Femur (tissue), 1 donor: Measurements from ENCODE around the gene ZFYVE28.

Source experiments
- DNase-seq: peaks from one replicate; pipeline ENCODE4 v3.0.0-alpha.2; 2017

Gene ZFYVE28

DNA sequence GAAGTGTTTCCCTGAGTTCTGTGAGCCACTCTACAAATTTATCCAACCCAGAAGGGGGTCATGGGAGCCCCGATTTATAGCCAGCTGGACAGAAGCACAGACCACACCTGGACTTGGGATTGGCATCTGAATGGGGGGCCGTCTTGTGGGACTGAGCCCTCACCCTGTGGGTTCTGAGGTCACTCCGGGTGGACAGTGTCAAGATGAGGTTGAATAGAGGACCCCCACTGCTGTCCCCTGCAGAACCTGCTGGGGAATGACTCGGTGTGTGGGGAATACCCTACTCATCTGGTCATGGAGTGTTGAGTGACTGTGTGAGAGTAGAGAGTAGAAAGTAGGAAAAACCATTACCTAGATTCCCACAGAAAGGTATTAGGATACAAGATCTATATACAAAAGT lies 67.5 kb downstream of the ZFYVE28 start:
- DNase-seq, result no peak

DNA sequence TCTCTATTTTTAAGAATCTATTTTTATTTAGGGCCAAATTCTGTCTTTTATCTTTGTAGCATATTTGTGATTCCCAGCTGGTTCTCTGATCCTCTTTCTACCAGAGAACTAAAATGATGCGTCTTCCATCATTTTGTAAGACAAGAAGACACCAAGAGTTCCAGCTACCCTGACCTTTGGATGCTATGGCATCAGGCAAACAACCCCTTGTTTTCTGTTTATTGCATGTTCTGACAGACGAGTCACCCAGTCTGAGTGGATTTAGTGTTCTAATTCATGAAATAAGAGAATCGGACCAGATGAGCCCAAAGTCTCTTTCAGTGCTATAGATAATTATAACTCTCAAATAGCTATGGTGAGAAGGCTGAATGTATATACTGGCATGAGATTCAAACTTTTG lies 69.7 kb downstream of the ZFYVE28 start:
- DNase-seq, result no peak

DNA sequence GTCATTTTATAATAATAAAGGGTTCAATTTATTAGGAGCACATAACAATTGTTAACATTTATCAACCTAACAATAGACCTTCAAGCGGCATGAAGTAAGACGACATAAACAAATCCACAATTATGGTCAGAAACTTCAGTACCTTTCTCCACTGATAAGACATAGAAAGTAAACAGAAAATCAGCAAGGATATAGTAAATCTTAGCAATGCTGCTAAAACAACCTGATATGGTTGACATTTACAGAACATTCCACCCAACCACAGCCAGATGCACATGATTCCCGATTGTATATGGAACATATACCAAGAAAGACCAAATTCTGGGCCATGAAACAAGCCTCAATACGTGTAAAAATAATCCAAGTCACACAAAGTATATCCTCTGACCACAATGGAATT lies 71.3 kb downstream of the ZFYVE28 start:
- DNase-seq, result no peak

GRCh38 chr4:2343476-2343875 lies 75.0 kb downstream of the ZFYVE28 start:
- no peak for DNase-seq

GRCh38 chr4:2341911-2342652 lies 76.4 kb downstream of the ZFYVE28 start:
- no peak for DNase-seq

DNA sequence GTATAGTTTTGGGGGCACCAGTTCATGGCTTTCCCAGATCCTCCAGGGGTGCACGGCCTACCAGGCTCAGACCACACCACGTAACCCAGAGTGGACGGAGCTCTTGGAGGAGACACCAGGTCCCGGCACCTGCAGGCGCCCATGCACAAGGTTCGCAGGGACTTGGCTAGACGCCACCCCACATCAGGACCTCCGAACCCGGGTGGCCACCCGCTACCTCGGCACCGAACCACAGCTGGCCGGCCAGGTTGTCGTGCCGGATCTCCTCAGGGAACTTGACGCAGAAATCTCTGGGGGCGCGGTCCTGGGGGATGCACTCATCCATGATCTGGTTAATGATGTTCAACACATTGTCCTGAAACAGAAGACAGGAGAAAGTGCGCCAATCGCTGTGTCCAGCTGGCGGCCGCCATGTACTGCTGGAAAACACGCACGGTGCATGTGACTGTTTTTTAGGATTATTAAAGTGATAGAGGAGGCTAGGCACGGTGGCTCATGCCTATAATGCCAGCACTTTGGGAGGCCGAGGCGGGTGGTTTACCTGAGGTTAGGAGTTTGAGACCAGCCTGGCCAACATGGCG lies 77.1 kb downstream of the ZFYVE28 start:
- peak; percentile 18 for DNase-seq

- DNase-seq, result peak; percentile 10
Measured at GRCh38 chr4:2340272-2341061, 78.0 kb downstream of the ZFYVE28 start.

- no peak for DNase-seq
Measured at GRCh38 chr4:2339458-2340271, 78.8 kb downstream of the ZFYVE28 start.

GRCh38 chr4:2338754-2339457 lies 79.5 kb downstream of the ZFYVE28 start:
- DNase-seq, result no peak

GRCh38 chr4:2337896-2338295 lies 80.5 kb downstream of the ZFYVE28 start:
- DNase-seq, result no peak

GRCh38 chr4:2337131-2337723 lies 81.2 kb downstream of the ZFYVE28 start:
- no peak for DNase-seq

DNA sequence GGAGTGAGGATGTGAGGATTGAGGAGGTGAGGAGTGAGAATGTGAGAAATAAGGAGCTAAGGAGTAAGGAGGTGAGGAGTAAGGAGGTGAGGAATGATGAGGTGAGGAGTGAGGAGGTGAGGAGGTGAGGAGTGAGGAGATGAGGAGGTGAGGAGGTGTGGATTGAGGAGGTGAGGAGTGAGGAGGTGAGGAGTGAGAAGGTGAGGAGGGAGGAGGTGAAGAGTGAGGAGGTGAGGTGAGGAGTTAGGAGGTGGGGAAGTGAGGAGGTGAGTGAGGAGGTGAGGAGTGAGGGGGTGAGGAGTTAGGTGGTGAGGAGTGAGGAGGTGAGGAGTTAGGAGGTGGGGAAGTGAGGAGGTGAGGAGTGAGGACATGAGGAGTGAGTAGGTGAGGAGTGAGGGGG lies 81.8 kb downstream of the ZFYVE28 start:
- no peak for DNase-seq

DNA sequence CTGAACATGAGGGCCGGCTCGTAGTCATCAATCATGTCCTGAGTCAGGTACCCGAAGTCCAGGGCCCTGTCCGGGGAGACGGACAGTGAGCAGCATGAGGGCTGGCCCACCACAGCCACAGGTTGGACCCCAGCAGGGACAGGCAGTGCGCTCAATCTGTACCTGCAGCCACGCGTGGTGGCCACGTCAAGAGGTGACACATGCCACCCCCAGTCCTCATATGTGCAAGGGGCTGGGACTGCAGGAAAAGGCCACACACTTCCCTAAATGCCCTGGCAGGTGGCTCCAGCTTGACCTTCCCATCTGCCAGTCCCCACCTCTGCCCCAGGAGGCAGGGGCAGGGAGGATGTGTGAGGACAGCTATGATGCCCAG lies 82.7 kb downstream of the ZFYVE28 start:
- no peak for DNase-seq

- no peak for DNase-seq
Measured at GRCh38 chr4:2334826-2335728, 83.4 kb downstream of the ZFYVE28 start.

DNA sequence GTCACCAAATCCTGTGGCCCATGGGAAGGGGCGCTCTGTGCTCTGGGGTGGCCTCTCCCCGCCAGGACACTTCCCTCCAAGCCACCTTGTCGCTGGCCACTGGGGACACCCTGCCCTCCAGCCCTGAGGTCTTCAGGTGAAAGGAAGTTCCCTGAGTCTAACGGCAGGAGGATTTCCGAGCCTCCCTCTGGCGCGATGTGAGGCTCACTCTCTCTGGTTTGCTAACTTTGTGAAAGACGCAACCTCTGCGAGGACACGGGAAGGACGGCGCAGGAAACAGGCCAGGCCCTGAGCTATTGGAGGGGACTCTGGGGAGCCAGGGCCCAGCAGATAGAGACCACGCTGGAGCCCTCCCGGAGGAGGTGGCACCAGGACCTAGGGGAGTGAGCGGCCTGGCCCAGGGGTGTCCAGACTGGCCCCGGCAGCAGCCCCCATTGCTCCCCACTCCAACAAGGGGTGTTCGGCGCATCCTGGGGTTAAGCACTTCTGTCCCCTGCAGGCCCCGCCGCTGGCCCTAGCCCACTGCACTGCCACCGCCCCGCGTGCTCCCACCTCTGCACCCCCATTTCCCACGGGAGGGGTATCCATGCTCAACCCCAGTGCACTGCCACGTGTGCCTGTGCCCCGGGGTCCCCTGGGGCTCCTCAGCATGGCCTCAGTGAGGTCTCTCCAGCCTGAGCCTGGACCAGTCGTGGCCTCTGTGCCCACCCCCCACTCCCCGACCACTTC lies 84.4 kb downstream of the ZFYVE28 start:
- DNase-seq, result peak; percentile 14

DNA sequence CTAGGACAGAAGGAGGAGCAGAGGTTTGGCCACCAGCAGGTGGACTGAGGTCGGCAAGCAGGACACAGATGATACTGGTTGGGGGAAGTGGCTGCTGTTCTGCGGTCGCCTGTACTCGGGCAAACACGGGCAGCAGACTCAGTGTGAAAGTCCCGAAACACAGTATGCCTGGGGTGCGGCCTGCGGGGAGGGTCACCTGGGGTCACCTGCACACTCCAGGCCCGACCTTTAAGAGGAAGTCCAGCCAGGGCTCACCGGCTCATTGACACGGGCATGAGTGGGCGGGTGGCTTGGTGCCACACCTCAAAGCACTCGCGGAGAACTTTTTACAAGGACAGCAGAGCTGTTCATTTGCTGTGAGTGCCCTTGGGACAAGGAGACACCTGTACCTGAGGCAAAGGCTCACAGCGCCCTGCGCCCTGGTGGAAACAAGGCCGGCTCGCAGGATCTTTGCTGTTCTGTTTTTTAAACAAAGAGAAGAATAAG lies 85.0 kb downstream of the ZFYVE28 start:
- DNase-seq, result no peak

GRCh38 chr4:2332976-2333319 lies 85.5 kb downstream of the ZFYVE28 start:
- no peak for DNase-seq

DNA sequence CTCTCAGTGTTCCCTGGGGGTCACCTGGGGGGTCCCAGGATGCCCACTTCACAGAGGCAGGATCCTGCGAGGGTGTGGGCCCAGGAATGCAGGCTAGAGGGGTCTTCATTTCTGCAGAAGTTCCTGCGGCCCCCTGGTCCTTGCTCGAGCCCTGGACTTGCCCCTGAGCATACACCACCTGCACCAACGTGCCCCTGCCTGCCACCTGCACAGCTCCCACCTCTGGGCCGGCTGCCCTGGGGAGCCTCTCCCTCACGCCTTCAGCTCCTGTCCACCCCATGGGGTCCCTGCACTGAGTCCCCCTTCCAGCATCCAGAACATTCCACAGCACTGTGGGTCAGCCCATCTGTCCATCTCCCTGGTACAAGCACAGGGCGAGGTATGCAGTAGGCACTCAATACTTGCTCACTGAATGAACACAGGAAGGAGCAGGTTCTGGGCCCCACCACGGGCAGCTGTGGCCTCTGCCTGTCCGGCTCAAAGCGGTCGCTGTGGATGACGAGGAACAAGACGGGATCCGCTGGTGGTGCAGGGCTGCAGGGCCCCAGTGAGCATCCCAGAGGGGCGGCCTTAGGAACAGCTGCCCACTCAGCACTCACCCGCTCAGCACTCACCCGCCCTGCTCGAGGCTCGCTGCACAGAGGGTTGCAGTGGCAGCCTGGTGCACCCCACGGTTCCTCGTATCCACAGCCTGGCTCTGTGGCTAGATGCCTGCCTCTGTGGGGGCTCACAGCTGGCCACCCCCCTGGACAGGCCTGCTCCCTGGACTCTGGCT lies 86.1 kb downstream of the ZFYVE28 start:
- no peak for DNase-seq

DNA sequence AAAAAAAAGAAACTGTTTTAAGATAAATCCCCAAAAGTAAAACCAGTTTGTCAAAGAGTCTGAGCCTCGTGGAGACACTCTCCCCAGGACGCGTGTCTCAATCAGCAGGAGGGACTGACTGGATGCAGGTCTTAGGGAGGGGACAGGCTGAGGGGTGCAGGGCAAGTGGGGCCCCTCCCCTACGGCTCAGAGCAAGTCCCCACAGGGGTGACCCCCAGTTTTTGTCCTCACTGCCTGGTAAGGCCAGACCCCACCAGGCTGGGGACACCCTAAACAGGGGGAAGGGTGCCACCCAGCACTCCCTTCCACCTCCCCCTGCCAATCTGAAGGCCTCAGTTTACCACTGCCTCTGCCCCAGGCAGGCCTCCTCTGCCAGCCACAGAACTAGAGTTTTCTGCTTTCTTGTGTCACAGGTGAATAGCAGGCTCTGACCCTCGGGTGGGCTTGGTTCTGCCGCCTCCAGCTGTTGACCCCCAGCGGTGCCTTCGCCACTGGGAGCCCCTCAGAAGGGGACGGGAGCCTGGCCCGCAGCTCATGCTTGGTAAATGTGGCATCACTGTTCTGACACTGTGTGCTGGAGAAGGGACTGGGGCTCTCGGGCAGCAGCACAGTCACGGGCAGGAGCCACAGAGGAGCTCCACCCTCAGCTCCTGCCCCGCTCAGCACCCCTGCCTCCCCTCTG lies 86.8 kb downstream of the ZFYVE28 start:
- no peak for DNase-seq
